ENCODE data around the gene AK1.

AK1 gene

GRCh38 chr9:127868278-127868902, 9.1 kb downstream of the AK1 start:
- TF ChIP-seq, protein P1, sequence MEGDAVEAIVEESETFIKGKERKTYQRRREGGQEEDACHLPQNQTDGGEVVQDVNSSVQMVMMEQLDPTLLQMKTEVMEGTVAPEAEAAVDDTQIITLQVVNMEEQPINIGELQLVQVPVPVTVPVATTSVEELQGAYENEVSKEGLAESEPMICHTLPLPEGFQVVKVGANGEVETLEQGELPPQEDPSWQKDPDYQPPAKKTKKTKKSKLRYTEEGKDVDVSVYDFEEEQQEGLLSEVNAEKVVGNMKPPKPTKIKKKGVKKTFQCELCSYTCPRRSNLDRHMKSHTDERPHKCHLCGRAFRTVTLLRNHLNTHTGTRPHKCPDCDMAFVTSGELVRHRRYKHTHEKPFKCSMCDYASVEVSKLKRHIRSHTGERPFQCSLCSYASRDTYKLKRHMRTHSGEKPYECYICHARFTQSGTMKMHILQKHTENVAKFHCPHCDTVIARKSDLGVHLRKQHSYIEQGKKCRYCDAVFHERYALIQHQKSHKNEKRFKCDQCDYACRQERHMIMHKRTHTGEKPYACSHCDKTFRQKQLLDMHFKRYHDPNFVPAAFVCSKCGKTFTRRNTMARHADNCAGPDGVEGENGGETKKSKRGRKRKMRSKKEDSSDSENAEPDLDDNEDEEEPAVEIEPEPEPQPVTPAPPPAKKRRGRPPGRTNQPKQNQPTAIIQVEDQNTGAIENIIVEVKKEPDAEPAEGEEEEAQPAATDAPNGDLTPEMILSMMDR (conservative IDR thresholded peaks at IDR 0.05; ENCODE audit: control insufficient read depth, insufficient read depth, low read depth, low read length) = no peak
- no peak overlapping the region for H3K4me3 ChIP-seq (ENCODE audit: control insufficient read depth, low read depth, low read length)
- no peak for DNase-seq (ENCODE audit: low read depth)

DNA sequence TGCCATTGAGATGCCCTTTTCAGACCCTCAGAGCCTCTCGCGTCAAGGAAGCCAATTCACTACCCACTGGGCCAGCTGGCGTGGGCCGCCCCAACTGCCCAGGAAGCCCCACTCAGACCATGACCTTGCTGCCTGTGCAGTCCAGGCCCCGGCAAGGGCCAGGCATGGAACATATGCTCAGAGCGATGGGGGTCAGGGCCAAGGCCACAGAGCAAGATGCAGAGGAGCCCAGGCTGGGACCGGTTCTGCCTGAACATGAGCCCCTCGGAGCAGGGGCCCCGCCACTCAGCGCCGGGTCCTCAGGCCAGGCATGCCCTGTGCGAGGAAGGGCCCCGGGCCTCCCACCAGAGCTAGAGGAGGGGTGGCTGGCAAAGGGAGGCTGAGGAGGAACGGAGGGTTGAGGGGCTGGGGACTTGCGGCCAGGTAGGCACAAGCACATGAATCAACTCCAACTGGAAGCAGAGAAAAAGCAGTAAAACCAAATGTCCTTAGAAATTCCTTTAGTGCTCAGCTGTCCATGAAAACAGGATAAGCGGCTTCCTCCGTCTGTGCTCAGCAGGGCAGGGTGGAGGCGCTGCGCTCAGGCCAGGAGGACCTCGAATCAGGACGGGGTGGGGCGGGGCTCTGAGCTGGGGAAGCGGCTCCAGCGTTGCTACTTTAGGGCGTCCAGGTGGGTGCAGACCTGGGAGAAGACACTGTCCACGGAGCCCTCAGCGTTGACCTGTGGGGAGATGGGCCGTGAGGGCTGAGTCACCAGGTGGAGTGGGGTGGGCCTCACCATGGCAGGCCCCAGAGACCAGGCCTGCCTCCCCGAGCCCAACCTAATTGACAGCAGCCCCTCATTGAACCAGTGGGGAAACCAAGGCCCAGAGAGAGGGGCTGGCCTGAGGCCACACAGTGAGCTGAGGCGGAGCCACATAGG, 9.9 kb downstream of the AK1 start:
- DNase-seq (ENCODE audit: low read depth) = no peak
- H3K4me3 ChIP-seq (ENCODE audit: control insufficient read depth, low read depth, low read length) = no peak overlapping the region
- TF ChIP-seq, protein P1 (conservative IDR thresholded peaks at IDR 0.05; ENCODE audit: control insufficient read depth, insufficient read depth, low read depth, low read length) = no peak

GRCh38 chr9:127866535-127866934, 10.9 kb downstream of the AK1 start:
- DNase-seq (ENCODE audit: low read depth) = no peak
- no peak overlapping the region for H3K4me3 ChIP-seq (ENCODE audit: control insufficient read depth, low read depth, low read length)

GRCh38 chr9:127865645-127866464, 11.6 kb downstream of the AK1 start:
- H3K4me3 ChIP-seq (ENCODE audit: control insufficient read depth, low read depth, low read length) = no peak overlapping the region
- TF ChIP-seq, protein P1 (conservative IDR thresholded peaks at IDR 0.05; ENCODE audit: control insufficient read depth, insufficient read depth, low read depth, low read length) = no peak
- no peak for DNase-seq (ENCODE audit: low read depth)

More at GRCh38 chr9:127866535-127866934, 10.9 kb downstream of the AK1 start:
- TF ChIP-seq, protein P1 (conservative IDR thresholded peaks at IDR 0.05; ENCODE audit: control insufficient read depth, insufficient read depth, low read depth, low read length) = no peak

- no peak overlapping the region for H3K4me3 ChIP-seq (ENCODE audit: control insufficient read depth, low read depth, low read length)
- no peak for DNase-seq (ENCODE audit: low read depth)
- TF ChIP-seq, protein P1 (conservative IDR thresholded peaks at IDR 0.05; ENCODE audit: control insufficient read depth, insufficient read depth, low read depth, low read length) = no peak
Observed at GRCh38 chr9:127863191-127863621, 14.3 kb downstream of the AK1 start.
